Stimulated activated CD8-positive, alpha-beta memory T cell treated with anti-CD3 and anti-CD28 coated beads, Interleukin-15, amount 100 ng/mL, for 1 hour (primary cell): ENCODE results near the gene SP100.
A peak's percentile ranks its signal among the peaks of the same experiment; 100 is the strongest.

Source experiments
- DNase-seq: peaks from one replicate; pipeline ENCODE4 v3.0.0-alpha.2; 2020; ENCODE audit warnings: low read depth

SP100 gene

GRCh38 chr2:230542751-230543150 is 126.8 kb downstream of the SP100 start:
- DNase-seq, result no peak

- no peak for DNase-seq
Observed at GRCh38 chr2:230552181-230552580, 136.2 kb downstream of the SP100 start.

- no peak for DNase-seq
Observed at GRCh38 chr2:230557065-230557464, 141.1 kb downstream of the SP100 start.

- DNase-seq, result no peak
Observed at GRCh38 chr2:230564805-230565779, 149.1 kb downstream of the SP100 start.

- no peak for DNase-seq
Observed at GRCh38 chr2:230569298-230569697, 153.3 kb downstream of the SP100 start.

- no peak for DNase-seq
Observed at GRCh38 chr2:230570987-230571386, 155.0 kb downstream of the SP100 start.

GRCh38 chr2:230575642-230576324 is 159.8 kb downstream of the SP100 start:
- DNase-seq, result peak; percentile 32

- no peak for DNase-seq
Observed at GRCh38 chr2:230577114-230577513, 161.1 kb downstream of the SP100 start.

- no peak for DNase-seq
Observed at GRCh38 chr2:230578106-230578505, 162.1 kb downstream of the SP100 start.

- no peak for DNase-seq
Observed at GRCh38 chr2:230582851-230583283, 166.9 kb downstream of the SP100 start.

- no peak for DNase-seq
Observed at GRCh38 chr2:230583581-230583980, 167.6 kb downstream of the SP100 start.

GRCh38 chr2:230586328-230586982 is 170.5 kb downstream of the SP100 start:
- DNase-seq, result no peak

- DNase-seq, result no peak
Observed at GRCh38 chr2:230589025-230589424, 173.0 kb downstream of the SP100 start.

GRCh38 chr2:230589497-230590015 is 173.6 kb downstream of the SP100 start:
- no peak for DNase-seq

GRCh38 chr2:230590333-230590732 is 174.3 kb downstream of the SP100 start:
- DNase-seq, result no peak

GRCh38 chr2:230591850-230592249 is 175.8 kb downstream of the SP100 start:
- DNase-seq, result no peak

GRCh38 chr2:230592775-230593174 is 176.8 kb downstream of the SP100 start:
- DNase-seq, result no peak
